ENCODE results near the gene EIF3A.

Gene EIF3A

DNA sequence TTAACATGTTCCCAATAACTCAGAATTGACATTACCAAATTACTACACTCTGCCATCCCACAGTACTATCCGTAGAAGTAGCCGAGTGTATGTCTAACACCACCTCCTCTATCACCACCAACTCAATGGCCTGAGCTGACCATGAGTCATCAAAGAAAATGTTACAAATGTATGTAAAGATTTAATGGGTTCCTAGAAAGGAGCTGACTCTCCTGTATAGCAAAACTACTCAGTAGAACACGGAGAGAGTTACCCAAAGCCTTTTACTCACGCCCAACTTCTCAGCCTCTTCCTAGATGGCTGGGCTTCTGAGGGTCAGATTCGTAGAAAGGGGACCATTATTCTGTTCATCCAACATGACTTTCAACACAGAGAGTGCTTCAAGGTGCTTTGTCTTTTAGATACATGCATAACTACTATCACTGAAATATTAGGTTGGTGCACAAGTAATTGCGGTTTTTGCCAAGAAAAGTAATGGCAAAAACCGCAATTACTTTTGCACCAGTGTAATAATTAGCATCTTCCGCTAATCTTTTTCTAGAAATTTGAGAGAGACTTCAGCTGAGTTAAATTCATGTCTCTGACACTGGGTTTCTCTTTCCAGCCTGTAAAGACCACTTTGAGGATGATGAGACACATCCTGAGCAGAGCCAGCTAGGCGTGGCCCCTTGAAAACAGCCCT lies 75.1 kb downstream of the EIF3A start:
- DNase-seq: peak; percentile 1

- no peak for DNase-seq
Observed at GRCh38 chr10:119003572-119004289, 76.9 kb downstream of the EIF3A start.

GRCh38 chr10:119001717-119002500 lies 78.7 kb downstream of the EIF3A start:
- DNase-seq: no peak

DNA sequence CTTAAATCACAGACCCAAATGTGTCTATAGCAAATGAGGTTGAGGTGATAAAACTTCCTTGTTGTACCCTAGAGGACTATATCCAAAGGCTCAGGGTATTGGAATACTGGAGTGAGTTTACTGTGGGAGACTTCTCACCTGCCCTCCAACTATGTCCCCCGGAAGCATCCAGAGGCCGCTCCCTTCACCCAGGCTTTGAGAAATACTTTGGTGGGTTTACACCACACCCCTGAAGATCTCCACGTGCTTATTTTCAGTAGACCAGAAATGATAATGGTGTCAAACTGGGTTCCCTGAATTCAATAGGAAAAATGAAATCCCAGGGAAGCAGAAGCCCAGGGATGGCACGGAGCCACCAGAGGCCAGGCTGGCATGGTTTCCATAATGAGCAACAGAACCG lies 82.4 kb downstream of the EIF3A start:
- no peak for DNase-seq

GRCh38 chr10:118997379-118997778 lies 83.2 kb downstream of the EIF3A start:
- DNase-seq: no peak

- DNase-seq: no peak
Observed at GRCh38 chr10:118995739-118996138, 84.9 kb downstream of the EIF3A start.

DNA sequence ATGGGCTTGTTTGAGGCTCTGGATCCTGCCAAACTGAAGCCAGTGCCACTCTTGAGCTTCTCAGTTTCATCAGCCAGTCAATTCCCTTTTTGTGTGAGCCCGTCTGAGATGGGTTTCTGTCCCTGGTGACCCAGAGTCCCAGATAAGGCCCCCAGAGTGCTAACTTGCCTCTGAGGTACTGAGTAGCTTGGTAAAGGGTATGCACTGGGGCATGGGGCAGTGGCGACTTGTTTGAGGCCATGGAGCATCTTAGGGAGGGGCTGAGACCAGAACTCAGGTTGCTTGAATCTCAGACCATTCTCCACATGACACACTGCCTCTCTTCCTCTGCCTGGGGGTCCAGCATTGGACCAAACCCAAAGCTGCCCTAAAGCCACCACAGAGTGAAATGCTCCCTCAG lies 86.3 kb downstream of the EIF3A start:
- no peak for DNase-seq

DNA sequence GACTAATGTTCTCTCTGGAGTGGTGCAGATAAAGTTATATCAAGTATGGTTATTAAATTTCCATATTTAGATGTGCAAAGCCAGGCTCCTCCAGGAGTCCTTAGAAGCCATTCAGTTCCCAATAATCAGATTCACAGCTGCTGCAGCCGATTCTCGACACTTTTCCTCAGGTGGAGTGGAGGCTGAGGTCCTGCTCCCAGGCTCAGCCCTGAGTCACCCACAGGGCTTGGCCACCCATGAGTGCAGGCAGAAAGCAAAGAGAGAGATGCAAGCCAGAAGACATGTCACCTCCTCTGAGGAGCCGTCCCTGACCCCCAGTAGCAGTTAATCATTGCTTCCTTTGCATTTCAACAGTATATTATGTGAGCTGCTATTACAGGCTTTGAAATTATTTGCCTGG lies 87.4 kb downstream of the EIF3A start:
- no peak for DNase-seq

GRCh38 chr10:118992496-118992895 lies 88.1 kb downstream of the EIF3A start:
- no peak for DNase-seq

- DNase-seq: no peak
Observed at GRCh38 chr10:118990326-118990725, 90.3 kb downstream of the EIF3A start.

GRCh38 chr10:118986815-118987790 lies 93.5 kb downstream of the EIF3A start:
- no peak for DNase-seq

DNA sequence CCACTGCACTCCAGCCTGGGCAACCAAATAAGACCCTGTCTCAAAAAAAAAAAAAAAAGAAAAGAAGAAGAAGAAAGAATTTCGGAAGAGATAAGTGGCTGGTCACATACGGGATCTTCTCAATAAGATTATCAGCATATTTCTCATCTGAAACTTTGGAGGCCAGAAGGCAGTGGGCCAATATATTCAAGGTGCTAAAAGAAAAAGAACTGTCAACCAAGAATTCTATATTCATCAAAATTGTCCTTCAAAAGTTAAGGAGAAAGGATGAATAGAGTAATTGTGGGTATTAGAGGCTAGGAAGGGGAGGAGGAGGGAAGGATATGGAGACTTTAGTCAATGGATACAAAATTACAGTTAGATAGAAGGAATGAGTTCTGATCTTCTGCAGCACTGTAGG lies 95.0 kb downstream of the EIF3A start:
- DNase-seq: no peak

Measured in GDM1 (cell line).